Body of pancreas (tissue), 4 donors: Measurements from ENCODE around the gene TIMP4. TPM values are rescaled to one million over a fixed set of nuclear protein-coding genes. Genes with fewer than 3 reads are reported as not detected.

ENCODE experiments used
- ATAC-seq: fragments of 150-250 bp; one replicate; pipeline ENCODE4 v1.9.1; 2016
- DNase-seq, 4 donors: peaks; one replicate each; pipeline ENCODE4 v3.0.0-alpha.2; 2019
- H3K27ac ChIP-seq, 4 donors: fragments of 200-600 bp; sonication (generic); 1 replicate in 3 of 4; 2 replicates in 1 of 4; pipeline versions ENCODE4 v1.5.1 to v1.6.1; 2016 to 2019; ENCODE audit warnings: mild to moderate bottlenecking in 1 of 4, mixed read lengths in 1 of 4, moderate library complexity in 1 of 4
- H3K27me3 ChIP-seq, 2 donors: fragments of 200-600 bp; sonication (generic); one replicate each; pipeline ENCODE4 v1.6.0; 2016; ENCODE audit warnings: mild to moderate bottlenecking in 1 of 2
- H3K36me3 ChIP-seq, 2 donors: fragments of 200-600 bp; sonication (generic); replicated peaks in 1 of 2; 2 replicates each; pipeline ENCODE4 v1.5.1; 2016; ENCODE audit warnings: low read depth in 2 of 2; ENCODE audit not compliant: insufficient read depth in 1 of 2
- H3K4me1 ChIP-seq: fragments of 200-600 bp; sonication (generic); one replicate; pipeline ENCODE4 v1.6.0; 2016
- H3K4me3 ChIP-seq, 2 donors: fragments of 200-600 bp; sonication (generic); 1 replicate in 1 of 2; 2 replicates in 1 of 2; pipeline ENCODE4 v1.5.1; 2016 to 2019
- H3K9me3 ChIP-seq, 3 donors: fragments of 200-600 bp; sonication (generic); 1 replicate in 2 of 3; 2 replicates in 1 of 3; pipeline ENCODE4 v1.5.1; 2016
- CTCF ChIP-seq, 7 experiments: fragments of 450-650 bp in 4 of 7; fragments of 200-600 bp in 3 of 7; sonication (generic) in 3 of 7; IDR thresholded peaks; one replicate each; pipeline ENCODE4 v1.5.1; 2016 to 2019; ENCODE audit warnings: antibody characterized with exemption in 7 of 7
- POLR2A ChIP-seq, 3 donors: fragments of 450-650 bp; IDR thresholded peaks; one replicate each; pipeline ENCODE4 v1.6.1; 2016; ENCODE audit warnings: antibody characterized with exemption in 3 of 3, mild to moderate bottlenecking in 2 of 3
- WGBS, 2 donors: methylation state at CpG; one replicate each; pipeline ENCODE4 v1.1.5; 2017; 5-methylcytosine and 5-hydroxymethylcytosine counted together
- intact Hi-C: fragments of 100-400 bp; cut with DNase I; formaldehyde crosslinking; loops from one replicate; pipeline ENCODE4 v1.15.1; 2023
- total RNA-seq, 2 donors: library from RNA; depleted of rRNA; stranded (reverse); fragments of >200 nt; gene quantifications; one replicate each; pipeline ENCODE4 v1.1.0, GENCODE V29; 2016

The TIMP4 gene
- total RNA-seq, 2 donors from 2014 or later, result 11.7 to 41.5 TPM

GRCh38 chr3:12192655-12193484 is 34.2 kb upstream of the TIMP4 start:
- Histone ChIP-seq H3K27ac (no peak overlapping the region), H3K27me3 (no peaks in the 10 kb centered on the region), H3K4me3 (no peak overlapping the region), H3K9me3 (no peaks in the 10 kb centered on the region), H3K4me1 (no peaks in the 10 kb centered on the region), H3K36me3 (no peaks in the 10 kb centered on the region)
- no peak for DNase-seq
- ATAC-seq, result no peak
- WGBS, 2 donors, result 81 to 86% methylated on average over 3 of the region's 3 CpGs
- intact Hi-C loops, result no loop called here
- TF ChIP-seq CTCF (IDR thresholded peaks at IDR 0.05) (no peak), POLR2A (IDR thresholded peaks at IDR 0.05) (no peak)

- no peaks in the 10 kb centered on the region for H3K4me1 ChIP-seq
- intact Hi-C loops, result no loop called here
- no peak for TF ChIP-seq POLR2A (IDR thresholded peaks at IDR 0.05)
- no peak for TF ChIP-seq CTCF (IDR thresholded peaks at IDR 0.05)
- DNase-seq, result no peak
- no peaks in the 10 kb centered on the region for H3K27me3 ChIP-seq
- 86 to 88% methylated on average over 8 of the region's 8 CpGs for WGBS, 2 donors
- H3K36me3 ChIP-seq, result no peaks in the 10 kb centered on the region
- no peak overlapping the region for H3K4me3 ChIP-seq
- no peaks in the 10 kb centered on the region for H3K9me3 ChIP-seq
- ATAC-seq, result no peak
- no peak overlapping the region for H3K27ac ChIP-seq
Measured at GRCh38 chr3:12192173-12192572, 33.5 kb upstream of the TIMP4 start.

DNA sequence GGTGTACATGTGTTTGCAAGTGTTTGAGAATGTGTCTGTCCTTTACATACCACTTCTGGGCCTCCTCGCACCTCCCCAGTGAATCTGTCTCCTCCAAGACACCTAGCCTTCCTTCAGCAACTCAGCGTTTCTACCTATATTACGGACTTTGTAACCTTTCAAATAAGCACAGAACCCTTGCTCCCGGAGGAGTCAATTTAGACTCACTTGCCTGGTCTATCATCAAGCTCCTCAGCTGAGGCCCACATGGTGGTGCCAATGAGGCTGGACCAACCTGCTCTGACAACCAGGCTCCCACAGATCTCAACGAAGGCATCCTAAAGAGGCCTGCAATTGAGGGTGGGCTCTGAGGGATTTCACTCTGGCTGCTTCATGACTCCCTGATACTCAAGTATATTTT is 32.8 kb upstream of the TIMP4 start:
- no peak for DNase-seq

GRCh38 chr3:12190832-12191231 is 32.1 kb upstream of the TIMP4 start:
- no peaks in the 10 kb centered on the region for H3K4me1 ChIP-seq
- H3K9me3 ChIP-seq, result no peaks in the 10 kb centered on the region
- no peak for ATAC-seq
- H3K4me3 ChIP-seq, result no peak overlapping the region
- no peak for TF ChIP-seq CTCF (IDR thresholded peaks at IDR 0.05)
- TF ChIP-seq POLR2A (IDR thresholded peaks at IDR 0.05), result no peak
- H3K36me3 ChIP-seq, result no peaks in the 10 kb centered on the region
- intact Hi-C loops, result no loop called here
- no peak for DNase-seq
- H3K27me3 ChIP-seq, result no peaks in the 10 kb centered on the region
- 72 to 79% methylated on average over 6 of the region's 6 CpGs for WGBS, 2 donors
- H3K27ac ChIP-seq, result no peak overlapping the region

More for the DNA sequence above, 32.8 kb upstream of the TIMP4 start:
- intact Hi-C loops, result no loop called here
- H3K9me3 ChIP-seq, result no peaks in the 10 kb centered on the region
- TF ChIP-seq POLR2A (IDR thresholded peaks at IDR 0.05) (no peak), CTCF (IDR thresholded peaks at IDR 0.05) (no peak)
- H3K36me3 ChIP-seq, result no peaks in the 10 kb centered on the region
- whole genome bisulfite sequencing, 2 donors, result 78 to 83% methylated on average over 5 of the region's 5 CpGs
- H3K4me3 ChIP-seq, result no peak overlapping the region
- no peaks in the 10 kb centered on the region for H3K4me1 ChIP-seq
- H3K27ac ChIP-seq, result no peak overlapping the region
- H3K27me3 ChIP-seq, result no peaks in the 10 kb centered on the region
- no peak for ATAC-seq
